CD4-positive, alpha-beta T cell treated with Interleukin-1 beta for 1 hour (primary cell): ENCODE data around the gene BCAN.

Experiments used
- DNase-seq, 2 donors: peaks; one replicate each; pipeline ENCODE4 v3.0.0-alpha.2; 2020 to 2022

Gene BCAN

DNA sequence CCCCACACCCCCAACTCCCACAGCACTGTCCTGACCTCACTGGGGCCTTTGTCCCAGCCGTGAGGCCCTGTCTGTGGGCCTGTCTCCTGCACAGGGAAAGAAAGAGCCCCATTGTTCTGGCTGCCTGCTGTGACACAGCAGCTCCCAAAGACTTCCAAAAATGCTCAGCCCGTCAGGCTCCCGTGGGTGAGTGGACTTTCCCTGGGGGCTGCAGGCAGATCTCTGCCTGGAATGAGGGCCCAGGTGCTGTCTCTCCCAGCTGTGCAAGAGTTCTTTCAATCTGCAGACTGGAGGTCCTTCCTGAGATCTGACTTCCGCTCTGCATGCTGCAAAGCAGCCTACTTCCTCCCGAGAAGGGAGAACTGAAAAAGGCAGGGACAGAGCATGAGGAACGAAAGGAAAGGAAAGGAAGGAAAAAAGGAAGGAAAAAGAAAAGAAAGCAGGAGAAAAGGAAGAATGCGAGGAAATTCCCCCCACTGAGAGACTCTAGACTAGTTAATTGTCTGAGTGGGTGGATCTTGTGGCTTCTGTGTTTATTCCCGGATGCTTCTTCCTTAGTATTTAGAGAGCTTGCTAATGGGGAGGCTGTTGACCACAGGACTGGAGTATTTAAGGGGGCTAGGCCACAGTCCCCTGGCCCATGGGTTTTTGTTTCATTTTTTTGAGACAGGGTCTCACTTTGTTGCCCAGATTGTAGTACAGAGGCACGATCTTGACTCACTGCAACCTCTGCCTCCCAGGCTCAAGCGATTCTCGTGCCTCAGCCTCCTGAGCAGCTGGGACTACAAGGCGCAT is 20.3 kb downstream of the BCAN start:
- no peak for DNase-seq

DNA sequence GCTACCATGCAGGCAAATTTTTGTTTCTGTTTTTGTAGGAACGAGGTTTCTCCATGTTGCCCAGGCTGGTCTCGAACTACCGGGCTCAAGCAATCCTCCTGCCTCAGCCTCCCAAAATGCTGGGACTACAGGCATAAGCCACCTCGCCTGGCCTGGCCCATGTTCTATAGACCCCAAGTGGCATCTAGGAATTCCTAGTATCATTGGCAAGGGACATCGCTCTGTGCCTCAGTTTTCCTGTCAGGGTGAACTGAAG is 20.8 kb downstream of the BCAN start:
- DNase-seq = no peak

DNA sequence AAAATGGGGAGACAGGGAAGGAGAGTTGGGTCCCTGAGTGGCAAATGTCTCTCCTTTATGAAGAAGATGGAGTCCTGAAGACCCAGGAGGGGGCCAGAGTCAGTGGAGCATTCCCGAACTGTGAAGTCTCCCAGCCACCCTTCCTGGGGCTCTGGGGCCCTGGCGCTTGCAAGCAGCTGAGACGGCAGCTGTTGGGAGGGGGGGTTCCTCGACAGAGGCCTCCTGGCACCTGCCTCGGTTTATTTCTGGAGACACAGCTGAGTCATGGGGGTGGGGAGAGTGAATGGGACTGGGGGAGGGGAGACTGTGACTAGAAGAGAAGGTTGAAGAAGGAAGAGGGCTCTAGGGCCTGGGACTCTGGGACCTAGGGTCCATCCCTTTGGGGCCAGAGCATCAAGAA is 21.3 kb downstream of the BCAN start:
- DNase-seq = no peak

DNA sequence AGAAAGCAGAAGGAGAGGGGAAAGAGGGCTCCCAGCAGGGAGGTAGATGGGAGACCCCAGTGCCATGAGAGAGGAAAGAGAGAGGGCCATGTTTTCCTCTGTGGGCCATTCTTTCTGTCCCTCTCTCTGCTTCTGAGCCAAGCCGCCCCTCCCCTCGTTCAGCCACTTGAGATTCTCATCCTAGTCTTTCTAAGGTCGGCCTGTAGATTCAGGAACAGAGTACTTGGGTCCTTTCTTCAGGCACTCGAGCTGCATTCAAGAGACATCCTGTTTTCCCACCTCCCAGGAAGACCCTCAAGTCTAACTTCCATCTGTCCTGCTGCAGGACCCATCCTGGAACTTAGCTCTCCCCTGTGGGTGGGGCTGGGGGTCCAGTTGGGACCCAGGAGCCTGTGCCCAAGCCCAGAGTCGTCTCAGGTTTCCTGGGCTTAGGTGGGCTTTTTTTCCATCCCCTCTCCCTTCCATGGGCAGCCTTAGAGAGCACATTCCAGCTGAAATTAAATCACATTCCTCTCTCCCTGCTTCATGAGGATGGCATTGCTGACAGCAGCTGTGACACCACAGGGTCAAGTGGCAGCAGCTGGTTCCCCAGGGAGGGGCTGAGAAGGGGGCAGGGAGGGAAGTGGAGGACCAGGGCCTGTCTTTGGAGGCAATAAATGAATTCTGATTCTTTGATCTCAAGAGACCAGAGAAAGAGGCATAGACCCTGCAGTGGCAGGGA is 22.3 kb downstream of the BCAN start:
- DNase-seq = no peak

DNA sequence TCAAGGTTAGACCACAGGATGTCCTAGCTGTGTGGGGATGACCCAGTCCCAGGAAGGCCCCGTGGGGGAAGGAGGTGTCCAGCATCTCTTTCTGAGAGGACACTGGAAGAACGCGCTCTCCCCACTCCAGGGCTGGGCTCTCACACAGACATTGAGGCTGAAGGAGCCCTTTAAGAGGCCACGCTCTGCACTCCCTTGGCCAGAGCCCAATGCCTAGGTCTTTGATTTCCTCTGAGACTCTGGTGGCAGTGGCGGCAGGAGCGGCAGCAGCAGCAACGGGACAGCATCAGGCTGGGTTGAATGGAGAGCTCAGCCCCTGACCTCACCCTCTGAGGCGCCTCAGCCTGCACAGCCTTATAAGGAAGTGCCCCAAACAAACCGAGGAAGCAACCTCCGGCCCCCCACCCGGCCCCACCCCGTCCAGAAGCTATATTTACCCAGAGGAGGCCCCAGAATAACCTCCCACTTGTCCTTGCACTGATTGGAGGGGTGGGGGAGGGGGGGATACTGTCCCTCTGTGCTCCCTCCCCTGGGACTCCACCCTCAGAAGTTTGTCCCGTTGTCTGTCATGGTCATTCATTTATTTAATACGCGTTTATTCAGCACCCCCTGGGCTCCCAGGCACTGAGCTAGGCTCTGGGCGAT is 23.0 kb downstream of the BCAN start:
- peak in 1 of 2 donors; percentile 27 for DNase-seq

DNA sequence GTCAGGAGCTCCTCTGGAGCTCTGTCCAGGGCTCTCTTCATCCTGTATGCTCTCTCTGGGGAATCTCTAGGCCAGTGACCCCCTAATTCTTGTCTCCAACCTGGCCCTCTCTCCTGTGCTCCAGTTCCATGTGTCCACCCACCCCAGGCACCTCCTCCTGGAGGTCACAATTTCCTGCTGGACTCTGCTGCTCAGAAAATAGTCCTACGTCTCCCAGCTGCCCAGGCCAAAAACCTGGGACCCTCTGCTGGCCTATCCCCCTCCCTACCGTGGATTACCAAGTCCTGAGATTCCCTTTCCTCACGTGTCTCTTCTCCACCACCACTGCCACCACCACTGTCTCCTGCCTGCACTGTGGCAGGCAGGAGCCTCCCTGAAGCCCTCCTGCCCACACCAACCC is 23.6 kb downstream of the BCAN start:
- no peak for DNase-seq

DNA sequence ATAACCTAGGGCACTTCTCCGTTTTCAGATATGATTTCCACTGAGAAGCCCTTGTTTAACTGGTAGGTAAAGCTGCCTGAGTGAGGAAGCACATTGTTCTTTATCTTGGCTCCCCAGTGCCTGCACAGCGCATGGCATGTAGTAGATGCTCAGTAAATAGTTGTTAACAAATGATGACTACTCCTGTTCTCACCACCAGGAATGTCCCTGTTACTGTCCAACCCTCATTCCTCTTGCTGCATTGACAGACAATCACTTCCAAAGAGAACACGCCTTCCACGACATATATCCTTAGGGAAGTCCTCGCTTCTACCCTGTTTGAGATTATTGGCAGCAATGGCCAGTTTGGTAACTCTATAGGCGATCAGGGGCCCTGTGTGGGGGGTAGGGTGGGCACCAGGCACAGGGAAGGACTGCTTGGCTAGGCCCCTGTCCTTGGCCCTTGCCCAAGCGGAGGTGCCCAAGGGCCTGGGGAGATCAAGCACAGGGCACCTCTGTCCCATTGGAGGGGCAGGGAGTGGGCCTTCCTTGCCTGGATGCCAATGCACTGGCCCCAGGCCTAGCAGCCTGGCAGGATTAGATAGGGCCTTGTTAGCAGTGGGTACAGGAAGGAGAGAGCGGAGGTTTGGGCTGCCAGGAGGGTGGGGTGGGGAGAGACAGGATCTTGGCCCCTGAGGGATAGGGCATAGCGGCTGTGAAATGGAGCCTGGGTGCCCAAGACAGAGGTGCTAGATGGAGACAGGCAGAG is 25.1 kb downstream of the BCAN start:
- DNase-seq = no peak

DNA sequence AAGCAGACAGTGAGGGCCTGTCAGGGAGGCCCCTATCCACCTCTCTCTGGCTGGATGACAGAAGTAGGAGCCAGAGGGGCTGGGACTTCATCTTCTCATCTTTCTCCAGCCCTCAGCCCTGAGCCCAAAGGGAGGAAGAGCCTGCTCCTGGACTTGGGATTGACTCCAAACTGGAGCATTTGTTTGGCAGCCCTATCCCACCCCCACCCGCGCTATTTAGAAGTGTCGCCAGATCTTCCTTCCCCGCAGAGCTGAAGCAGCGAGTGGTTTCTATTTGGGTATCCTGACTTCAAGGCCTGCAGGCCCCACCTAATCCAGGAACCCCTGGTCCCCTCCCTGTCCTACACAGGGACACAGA is 25.7 kb downstream of the BCAN start:
- DNase-seq = no peak

DNA sequence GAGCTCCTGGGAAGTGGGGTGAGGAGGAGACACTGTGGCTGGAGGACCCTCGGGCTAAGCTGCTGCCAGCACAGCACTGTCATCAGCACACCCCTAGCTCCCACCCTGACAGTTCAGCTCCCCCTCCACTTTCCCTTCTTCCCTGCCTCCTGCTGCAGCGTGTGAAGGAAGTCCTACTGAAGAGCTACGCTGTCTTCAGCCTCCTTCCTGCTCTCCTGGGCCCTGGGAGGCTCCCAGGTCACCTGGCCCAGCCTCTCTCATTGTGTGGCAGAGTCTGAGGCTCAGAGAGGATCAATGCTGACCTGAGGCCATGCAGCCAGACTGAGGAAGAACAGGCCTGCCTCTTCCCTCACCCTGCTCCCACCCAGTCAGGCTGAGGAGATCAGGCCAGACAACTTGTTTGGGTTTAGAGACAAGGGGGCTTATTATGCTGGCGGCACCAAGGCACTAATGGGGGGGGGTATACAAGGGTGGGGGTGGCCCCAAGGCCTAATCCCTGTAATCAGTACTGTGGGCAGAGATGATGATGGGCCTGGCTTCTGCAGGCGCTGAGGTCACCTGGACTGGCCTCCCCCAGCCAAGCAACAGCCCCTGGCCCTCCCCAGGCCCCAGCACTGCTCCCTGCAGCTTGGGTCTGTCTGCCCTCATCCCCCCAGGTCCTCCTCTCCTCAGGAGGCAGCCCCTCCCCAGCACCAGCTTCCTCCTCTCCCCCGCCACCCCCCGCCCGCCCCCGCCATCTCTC is 26.2 kb downstream of the BCAN start:
- no peak for DNase-seq

DNA sequence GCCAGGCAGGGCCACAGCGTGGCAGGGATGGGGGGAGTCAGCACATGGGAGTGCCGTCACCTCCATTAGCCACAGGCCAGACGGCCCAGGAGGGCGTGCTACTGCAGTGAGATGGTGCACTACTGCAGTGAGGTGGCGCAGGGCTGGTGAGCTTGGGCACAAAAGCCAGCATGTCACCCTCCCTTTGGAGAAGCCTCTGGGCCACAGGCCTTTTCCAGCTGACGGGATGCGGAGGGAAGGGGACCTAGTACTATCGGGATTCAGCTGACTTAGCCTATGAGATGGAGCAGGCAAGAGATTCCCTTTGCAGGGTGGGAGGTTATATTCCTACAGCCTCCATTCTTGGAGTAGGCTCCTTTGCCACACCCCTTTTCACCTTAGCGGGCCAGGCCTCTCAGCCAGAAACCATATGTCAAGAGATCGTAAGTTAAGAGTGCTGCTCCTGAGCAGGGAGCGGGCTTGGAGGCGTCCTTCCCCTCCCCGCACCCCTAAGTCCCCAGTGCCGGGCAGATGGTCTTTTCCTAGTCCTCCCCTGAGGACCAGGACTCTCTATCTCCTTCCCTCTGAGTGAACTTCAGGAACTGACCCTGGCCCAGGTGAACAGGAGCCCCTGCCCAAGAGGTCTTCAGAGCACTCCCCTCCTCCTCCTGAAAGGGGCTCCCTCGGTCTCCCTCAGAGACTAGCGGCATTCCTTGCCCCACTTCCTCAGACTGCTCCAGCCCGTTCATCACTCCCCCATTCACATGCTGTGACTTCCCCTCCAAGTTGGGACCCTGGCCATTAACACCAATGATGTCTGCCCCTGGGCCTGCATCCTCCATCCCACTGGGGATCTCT is 27.1 kb downstream of the BCAN start:
- no peak for DNase-seq

DNA sequence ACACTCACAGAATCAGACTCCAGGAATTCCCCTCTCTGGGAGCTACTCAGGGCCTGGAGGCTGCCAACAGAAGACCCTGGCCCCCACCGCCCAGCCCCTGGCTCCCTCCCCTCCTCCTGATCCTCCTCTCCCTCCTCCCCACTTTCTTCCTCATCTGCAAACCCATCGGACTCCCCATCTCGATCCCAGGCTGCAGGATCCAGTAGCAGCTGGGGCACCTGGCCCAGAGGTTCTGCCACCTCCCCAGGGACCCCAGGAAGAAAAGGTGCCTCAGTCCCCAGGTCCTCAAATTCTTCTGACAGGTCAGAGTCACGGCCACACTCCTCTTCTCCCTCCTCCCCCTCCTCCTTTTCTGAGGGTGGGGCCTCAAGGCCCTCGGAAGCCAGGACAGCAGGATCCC is 27.9 kb downstream of the BCAN start:
- DNase-seq = no peak

DNA sequence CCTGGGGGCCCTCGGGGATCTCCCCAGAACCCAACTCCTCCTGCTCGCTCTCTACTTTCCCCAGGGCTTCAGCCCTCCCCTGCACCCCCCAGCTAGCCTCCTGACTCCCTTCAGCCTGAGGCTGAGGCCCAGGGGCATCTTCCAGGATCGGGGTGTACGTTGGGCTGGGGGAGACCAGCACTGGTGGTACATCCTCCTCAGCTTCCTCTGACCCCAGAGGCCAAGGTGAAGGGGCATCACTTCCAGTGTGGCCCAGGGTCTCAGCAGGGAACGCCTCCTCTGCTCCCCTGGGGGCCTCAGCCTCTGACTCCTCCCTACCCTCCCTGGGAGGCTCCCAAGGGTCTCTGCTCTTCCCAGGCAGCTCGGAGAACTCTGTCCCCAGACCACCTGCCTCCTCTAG is 28.4 kb downstream of the BCAN start:
- DNase-seq = no peak

DNA sequence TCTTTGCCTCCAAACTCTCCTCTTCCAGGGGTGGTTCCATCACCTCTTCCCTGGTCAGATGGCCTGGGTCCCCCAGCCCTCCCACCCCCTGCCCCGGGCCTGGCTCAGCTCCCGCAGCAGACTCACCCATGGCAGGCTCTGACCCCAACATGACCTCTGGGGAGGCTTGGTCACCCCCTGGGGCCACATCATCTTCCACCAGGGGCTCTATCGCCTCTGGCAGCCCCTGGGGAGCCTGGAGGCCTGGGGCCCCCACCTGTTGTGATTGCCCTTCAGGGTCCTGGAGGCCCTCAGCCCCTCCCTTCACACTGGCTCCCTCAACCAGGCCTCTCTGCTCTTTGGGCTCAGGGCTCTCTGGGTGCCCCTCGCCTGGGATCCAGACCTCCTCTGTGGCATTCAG is 28.9 kb downstream of the BCAN start:
- DNase-seq = no peak

DNA sequence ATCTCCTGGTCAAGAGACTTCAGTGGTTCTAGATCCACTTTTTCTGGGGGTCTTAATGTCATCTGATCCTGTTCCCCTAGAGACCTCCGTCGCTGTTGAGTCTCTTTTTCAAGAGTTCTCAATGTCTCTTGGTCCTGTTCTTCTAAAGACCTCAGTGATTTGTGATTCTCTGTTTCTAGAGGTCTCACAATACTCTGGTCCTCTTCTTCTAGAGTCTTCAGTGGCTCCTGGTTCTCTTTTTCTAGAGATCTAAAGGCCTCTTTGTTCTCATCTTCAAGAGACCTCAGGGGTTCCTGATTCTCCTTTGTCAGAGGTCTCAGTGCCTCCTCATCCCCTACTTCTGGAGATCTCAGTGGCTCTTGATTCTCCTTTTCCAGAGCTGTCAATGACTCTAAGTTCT is 29.9 kb downstream of the BCAN start:
- DNase-seq = no peak

DNA sequence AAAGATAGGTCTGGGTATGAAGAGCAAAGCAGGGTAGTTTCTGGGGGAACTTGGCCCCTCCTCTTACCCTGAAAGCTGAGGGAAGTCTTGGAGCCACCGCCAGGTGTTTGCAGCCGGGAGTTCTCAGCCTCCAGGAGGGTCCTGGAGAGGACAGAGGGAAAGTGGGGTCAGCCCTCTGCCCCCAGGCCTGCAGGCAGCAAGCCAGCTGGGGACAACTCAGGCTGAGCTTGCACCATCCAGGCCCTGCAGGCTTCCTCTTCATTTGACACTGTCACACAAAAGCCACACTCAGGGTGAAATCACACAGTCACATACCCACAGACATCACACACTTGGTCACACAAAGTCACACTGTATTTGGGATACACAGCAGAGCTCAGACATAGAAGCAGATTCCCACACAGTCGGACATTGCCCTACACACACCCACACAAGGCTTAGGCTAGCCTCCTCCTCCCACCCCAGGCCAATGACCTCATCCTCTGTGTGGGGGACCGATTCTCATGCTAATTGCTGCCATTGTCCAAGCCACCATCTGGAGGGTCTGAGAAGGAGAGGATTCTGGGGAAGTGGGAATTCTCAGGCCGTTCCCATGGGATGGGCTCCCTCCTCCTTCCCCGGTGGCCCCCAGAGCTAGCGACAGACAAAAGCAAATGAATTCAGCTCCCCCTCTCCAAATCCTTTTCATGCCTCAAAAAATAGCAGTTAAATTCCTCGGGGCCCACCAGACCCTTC is 31.6 kb downstream of the BCAN start:
- DNase-seq = no peak

DNA sequence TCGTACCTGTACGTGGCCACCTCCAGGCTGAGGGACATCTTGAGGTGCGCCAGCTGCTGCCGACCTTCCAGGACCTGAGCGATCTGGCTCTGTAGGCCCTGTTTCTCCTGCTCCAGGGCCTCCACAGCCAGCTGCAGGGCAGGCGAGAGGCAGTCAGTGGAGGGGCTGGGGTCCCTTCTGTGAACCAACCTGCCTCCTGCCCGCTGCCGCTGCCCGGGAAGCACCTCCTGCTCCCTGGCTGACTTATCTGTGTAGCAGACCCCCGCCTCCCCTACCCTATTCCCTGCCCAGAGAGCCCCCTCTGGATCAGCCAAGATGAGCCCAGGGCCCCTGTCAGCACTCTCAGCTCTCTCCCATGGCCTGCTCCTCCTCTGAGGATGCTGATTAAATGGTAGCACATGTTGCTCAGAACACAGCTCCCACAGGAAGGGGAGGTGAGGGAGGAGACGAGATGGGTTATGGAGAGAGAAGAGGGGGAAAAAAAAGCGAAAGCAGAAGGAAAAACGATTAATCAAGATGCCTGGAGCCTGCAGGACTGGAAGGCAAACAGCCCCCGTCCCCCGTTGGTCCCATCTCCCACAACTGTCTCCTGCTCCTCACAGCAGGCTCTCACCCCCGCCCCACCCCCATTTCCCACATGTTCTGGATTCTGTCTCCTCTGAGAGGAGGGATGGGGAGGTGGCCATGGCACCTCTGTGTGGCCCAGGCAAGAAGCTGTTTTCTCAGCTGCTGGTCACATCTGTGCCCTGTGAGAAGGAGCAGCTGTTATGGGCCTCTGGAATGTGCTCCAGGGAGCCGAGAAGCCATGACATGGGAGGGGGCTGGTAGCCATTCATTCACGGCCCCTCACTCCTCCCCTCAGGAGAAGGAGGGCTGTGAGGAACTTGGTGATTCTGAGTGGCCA is 33.5 kb downstream of the BCAN start:
- DNase-seq = no peak

DNA sequence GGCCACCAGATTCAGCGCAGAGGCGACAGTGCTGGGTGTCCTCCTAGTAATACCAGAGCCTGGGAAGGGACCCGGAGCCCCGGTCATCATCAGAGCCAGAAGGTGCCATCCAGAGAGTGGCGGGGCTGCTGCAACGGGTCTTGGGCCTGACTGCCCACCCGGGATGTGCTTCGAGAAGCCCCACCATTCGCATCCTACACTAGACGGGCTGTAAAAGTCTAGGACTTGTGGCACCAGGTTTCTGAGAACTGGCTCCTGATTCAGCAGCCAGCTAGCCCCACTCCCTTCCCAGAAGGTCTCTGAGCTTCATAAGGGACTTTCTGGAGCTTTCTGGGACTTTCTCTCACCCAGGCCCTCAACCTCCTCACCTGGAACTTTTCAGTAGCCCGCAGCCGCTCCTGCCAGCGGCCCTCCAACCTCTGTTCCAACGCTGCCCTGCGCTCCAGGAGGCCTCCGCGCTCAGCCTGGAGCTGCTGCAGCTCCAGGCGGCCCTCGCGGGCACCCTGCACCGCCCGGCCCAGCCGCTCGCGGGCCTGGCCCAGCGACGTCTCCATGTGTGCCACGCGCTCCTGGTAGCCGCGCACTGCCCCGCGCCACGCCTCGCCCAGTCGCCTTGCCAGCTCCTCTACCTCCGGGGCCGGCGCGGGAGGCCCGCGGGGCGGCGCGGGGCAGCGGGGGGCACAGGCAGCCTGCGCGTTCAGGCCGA is 34.4 kb downstream of the BCAN start:
- no peak for DNase-seq

DNA sequence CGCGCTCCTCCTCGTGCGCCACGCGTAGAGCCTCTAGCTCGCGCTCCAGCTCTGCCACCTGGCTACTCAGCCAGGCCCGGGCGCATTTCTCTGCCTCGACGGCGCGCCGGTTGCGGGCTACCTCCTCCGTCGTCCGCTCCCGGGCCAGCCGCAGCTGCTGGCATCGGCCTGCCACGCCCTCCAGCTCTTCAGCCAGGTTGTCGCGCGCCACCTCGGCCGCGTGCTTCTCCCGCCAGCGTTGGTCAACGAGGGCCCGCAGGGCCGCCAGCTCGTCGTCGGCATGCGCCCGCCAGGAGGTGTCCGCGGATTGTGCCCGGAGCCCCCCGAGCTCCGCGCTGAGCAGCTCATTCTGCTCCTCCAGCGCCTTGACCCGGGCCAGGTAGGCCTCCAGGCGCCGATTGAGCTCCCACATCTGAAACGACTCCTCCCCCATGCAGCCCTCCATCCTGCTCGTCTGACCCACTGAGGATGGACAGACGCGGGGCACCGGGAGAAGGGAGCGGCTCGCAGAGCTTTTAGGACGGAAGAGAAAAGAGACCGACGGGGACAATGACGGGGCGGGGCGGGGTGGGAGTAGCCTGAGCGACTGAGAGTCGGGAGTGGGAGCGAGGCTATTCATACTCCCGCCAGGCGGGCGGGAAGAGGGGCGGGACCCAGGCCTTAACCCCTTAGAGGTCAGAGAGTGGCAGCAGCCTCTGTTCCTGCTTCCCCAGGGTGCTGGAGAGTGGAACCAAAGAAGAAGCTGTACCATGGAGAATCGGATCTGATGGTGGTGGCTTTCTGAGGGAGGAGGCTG is 35.1 kb downstream of the BCAN start, which contains the start of gene NES:
Gene NES, minus strand, starts transcription at position 588 of the 796 bp plus-strand sequence. Its CDS starts 143 bp downstream, at position 445.
- DNase-seq = no peak
